Spleen (tissue), 11 donors: Measurements from ENCODE around the gene GAMT. TPM values are rescaled to one million over a fixed set of nuclear protein-coding genes. Genes with fewer than 3 reads are reported as not detected.
A peak's percentile ranks its signal among the peaks of the same experiment; 100 is the strongest.

Experiments used
- DNase-seq: peaks from one replicate; pipeline ENCODE4 v3.0.0-alpha.2; 2020
- H3K27ac ChIP-seq, 8 donors: fragments of 200-600 bp; sonication (generic) in 7 of 8; 1 replicate in 4 of 8; 2 replicates in 4 of 8; pipeline versions ENCODE4 v1.5.0 to v1.8.0; 2016 to 2021; ENCODE audit warnings: inconsistent platforms in 4 of 8, mild to moderate bottlenecking in 4 of 8, moderate library complexity in 1 of 8
- H3K27me3 ChIP-seq, 7 donors: fragments of 200-600 bp; sonication (generic) in 6 of 7; replicated peaks in 1 of 7; 1 replicate in 4 of 7; 2 replicates in 3 of 7; pipeline versions ENCODE4 v1.5.0 to v1.8.0; 2016 to 2021; ENCODE audit warnings: inconsistent platforms in 3 of 7, mild to moderate bottlenecking in 1 of 7
- H3K36me3 ChIP-seq, 6 donors: fragments of 200-600 bp; sonication (generic) in 5 of 6; 1 replicate in 4 of 6; 2 replicates in 2 of 6; pipeline versions ENCODE4 v1.5.0 to v1.8.0; 2016 to 2021; ENCODE audit warnings: inconsistent platforms in 2 of 6
- H3K4me1 ChIP-seq, 6 donors: fragments of 200-600 bp; sonication (generic) in 5 of 6; 1 replicate in 3 of 6; 2 replicates in 3 of 6; pipeline versions ENCODE4 v1.5.0 to v1.8.0; 2016 to 2021; ENCODE audit warnings: inconsistent platforms in 3 of 6
- H3K4me3 ChIP-seq, 8 donors: fragments of 200-600 bp; sonication (generic) in 7 of 8; 1 replicate in 4 of 8; 2 replicates in 4 of 8; pipeline versions ENCODE4 v1.5.0 to v1.8.0; 2016 to 2021; ENCODE audit warnings: inconsistent platforms in 4 of 8, mild to moderate bottlenecking in 4 of 8, moderate library complexity in 2 of 8
- H3K9me3 ChIP-seq, 8 donors: fragments of 200-600 bp; sonication (generic) in 7 of 8; 1 replicate in 4 of 8; 2 replicates in 4 of 8; pipeline versions ENCODE4 v1.5.0 to v1.8.0; 2016 to 2021; ENCODE audit warnings: inconsistent platforms in 4 of 8
- POLR2A ChIP-seq, 3 donors: fragments of 450-650 bp; IDR thresholded peaks; one replicate each; pipeline ENCODE4 v1.5.1; 2017; ENCODE audit warnings: antibody characterized with exemption in 3 of 3, mild to moderate bottlenecking in 1 of 3
- POLR2AphosphoS5 ChIP-seq, 3 donors: sonication (generic); formaldehyde crosslinking; IDR thresholded peaks; one replicate each; pipeline ENCODE4 v1.5.1; 2017; ENCODE audit warnings: antibody characterized with exemption in 3 of 3
- WGBS, 5 donors: extraction: QIAGEN DNeasy Blood & Tissue Kit in 3 of 5; methylation state at CpG; one replicate each; pipeline versions ENCODE4 v1.1.5 to v1.1.7; 2013 to 2018; 5-methylcytosine and 5-hydroxymethylcytosine counted together
- intact Hi-C: fragments of 100-400 bp; cut with DNase I; formaldehyde crosslinking; loops from one replicate; pipeline ENCODE4 v1.15.0; 2023; ENCODE audit warnings: low total_unique reads
- polyA plus RNA-seq, 3 donors: library from polyadenylated mRNA; stranded (reverse); fragments of 200-250 nt; gene quantifications; one replicate each; pipeline ENCODE4 v1.2.1, GENCODE V29; 2013
- total RNA-seq, 7 donors: library from RNA; depleted of rRNA in 3 of 7; stranded (reverse); fragments of >200 nt in 3 of 7; fragmentation: NEBNext Ultra II Directional in 4 of 7; extraction: Animal tissue kit (Norgen Biotek cat#: 25700) in 4 of 7; gene quantifications; one replicate each; pipeline versions ENCODE4 v1.1.0 to v1.2.1, GENCODE V29; 2016 to 2021
- TF ChIP-seq, protein P1 (sequence below), 11 experiments: fragments of 200-600 bp in 7 of 11; fragments of 450-650 bp in 4 of 11; sonication (generic) in 4 of 11; IDR thresholded peaks in 8 of 11; conservative IDR thresholded peaks in 3 of 11; 1 replicate in 7 of 11; 2 replicates in 4 of 11; pipeline versions ENCODE4 v1.4.0 to v1.8.0; 2016 to 2021; ENCODE audit warnings: antibody characterized with exemption in 11 of 11, inconsistent platforms in 4 of 11, mild to moderate bottlenecking in 1 of 11
- donor health status: healthy with polysubstance abuse.
- donor health status: DM: no; HTN: no; CAD: no; lungs with moderate emphysema.
- donor health status: DM: no; HTN: no; CAD: no.
- donor health status: Bipolar disorder and iron deficiency.
- donor health status: healthy.
- donor health status: DM: no; HTN: no; CAD: no.
- donor health status: DM: yes; HTN: yes; CAD: no.

Gene GAMT
- total and polyA plus RNA-seq, 10 donors, result 7.1 to 20.4 (median 12.4) TPM

- peaks cover 0 to 60% (median 34%) of the 10 kb centered on the region in 6 donors for H3K36me3 ChIP-seq
- H3K27me3 ChIP-seq, result no peaks in the 10 kb centered on the region
- intact Hi-C loops, result no loop called here
Observed at GRCh38 chr19:1357531-1358109, 43.7 kb downstream of the GAMT start.

DNA sequence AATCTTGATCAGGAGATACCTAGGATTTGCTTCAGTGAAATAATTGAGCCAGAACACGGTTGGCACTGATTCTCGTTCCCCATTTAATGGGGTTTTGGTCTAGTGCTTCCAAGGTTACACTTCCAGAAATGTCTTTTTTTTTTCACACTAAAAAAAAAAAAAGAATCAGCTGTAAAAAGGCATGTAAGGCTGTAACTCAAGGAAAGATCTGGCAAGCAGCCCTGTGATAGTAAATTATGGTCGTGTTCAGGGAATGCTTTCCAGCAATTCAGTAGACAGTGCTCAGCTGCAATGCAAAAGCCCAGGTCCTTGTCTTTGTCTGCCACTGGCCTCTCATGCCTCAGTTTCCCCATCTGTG is 44.9 kb downstream of the GAMT start:
- H3K27me3 ChIP-seq, result no peaks in the 10 kb centered on the region
- peak overlapping the region in 2 of 8 donors; percentile 84 to 92 for H3K4me3 ChIP-seq
- peak overlapping the region in 4 of 8 donors; percentile 91 to 94 (median 94) for H3K27ac ChIP-seq
- intact Hi-C loops, result no loop called here
- WGBS, 5 donors, result 61 to 74% (median 65%) methylated on average over 3 of the region's 3 CpGs
- H3K36me3 ChIP-seq, result peaks cover 0 to 48% (median 32%) of the 10 kb centered on the region in 6 donors
- TF ChIP-seq, protein P1, sequence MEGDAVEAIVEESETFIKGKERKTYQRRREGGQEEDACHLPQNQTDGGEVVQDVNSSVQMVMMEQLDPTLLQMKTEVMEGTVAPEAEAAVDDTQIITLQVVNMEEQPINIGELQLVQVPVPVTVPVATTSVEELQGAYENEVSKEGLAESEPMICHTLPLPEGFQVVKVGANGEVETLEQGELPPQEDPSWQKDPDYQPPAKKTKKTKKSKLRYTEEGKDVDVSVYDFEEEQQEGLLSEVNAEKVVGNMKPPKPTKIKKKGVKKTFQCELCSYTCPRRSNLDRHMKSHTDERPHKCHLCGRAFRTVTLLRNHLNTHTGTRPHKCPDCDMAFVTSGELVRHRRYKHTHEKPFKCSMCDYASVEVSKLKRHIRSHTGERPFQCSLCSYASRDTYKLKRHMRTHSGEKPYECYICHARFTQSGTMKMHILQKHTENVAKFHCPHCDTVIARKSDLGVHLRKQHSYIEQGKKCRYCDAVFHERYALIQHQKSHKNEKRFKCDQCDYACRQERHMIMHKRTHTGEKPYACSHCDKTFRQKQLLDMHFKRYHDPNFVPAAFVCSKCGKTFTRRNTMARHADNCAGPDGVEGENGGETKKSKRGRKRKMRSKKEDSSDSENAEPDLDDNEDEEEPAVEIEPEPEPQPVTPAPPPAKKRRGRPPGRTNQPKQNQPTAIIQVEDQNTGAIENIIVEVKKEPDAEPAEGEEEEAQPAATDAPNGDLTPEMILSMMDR (IDR thresholded peaks at IDR 0.05 in 8 of 11, conservative IDR thresholded peaks at IDR 0.05 in 3 of 11), result no peak
- no peak for TF ChIP-seq POLR2A (IDR thresholded peaks at IDR 0.05)
- TF ChIP-seq POLR2AphosphoS5 (IDR thresholded peaks at IDR 0.05), result no peak
- peaks cover 0 to 55% (median 36%) of the 10 kb centered on the region in 6 donors for H3K4me1 ChIP-seq
- no peaks in the 10 kb centered on the region for H3K9me3 ChIP-seq
- no peak for DNase-seq

More at GRCh38 chr19:1357531-1358109, 43.7 kb downstream of the GAMT start:
- Histone ChIP-seq H3K4me3 (no peak overlapping the region), H3K27ac (no peak overlapping the region), H3K9me3 (no peaks in the 10 kb centered on the region), H3K4me1 (peaks cover 0 to 66% (median 46%) of the 10 kb centered on the region in 6 donors)
- WGBS, 5 donors, result 92 to 94% (median 94%) methylated on average over 24 of the region's 24 CpGs
- TF ChIP-seq POLR2A (IDR thresholded peaks at IDR 0.05) (no peak), POLR2AphosphoS5 (IDR thresholded peaks at IDR 0.05) (no peak)
- TF ChIP-seq, protein P1 (IDR thresholded peaks at IDR 0.05 in 8 of 11, conservative IDR thresholded peaks at IDR 0.05 in 3 of 11), result no peak
- no peak for DNase-seq

GRCh38 chr19:1355568-1356507 is 45.5 kb downstream of the GAMT start:
- TF ChIP-seq POLR2A (IDR thresholded peaks at IDR 0.05), result no peak
- TF ChIP-seq, protein P1 (IDR thresholded peaks at IDR 0.05 in 8 of 11, conservative IDR thresholded peaks at IDR 0.05 in 3 of 11), result no peak
- TF ChIP-seq POLR2AphosphoS5 (IDR thresholded peaks at IDR 0.05), result no peak
- H3K4me3 ChIP-seq, result peak overlapping the region; percentile 20 to 92 (median 74)
- intact Hi-C loops, result no loop called here
- WGBS, 5 donors, result 32 to 44% (median 39%) methylated on average over 32 of the region's 32 CpGs
- no peaks in the 10 kb centered on the region for H3K9me3 ChIP-seq
- no peak for DNase-seq
- peak overlapping the region in 7 of 8 donors; percentile 22 to 94 (median 91) for H3K27ac ChIP-seq
- peaks cover 0 to 42% (median 29%) of the 10 kb centered on the region in 6 donors for H3K36me3 ChIP-seq
- peaks cover 0 to 48% (median 31%) of the 10 kb centered on the region in 6 donors for H3K4me1 ChIP-seq
- H3K27me3 ChIP-seq, result no peaks in the 10 kb centered on the region
